H1 (cell line): Measurements from ENCODE around the gene PIK3R4. TPM values are rescaled to one million over a fixed set of nuclear protein-coding genes. Genes with fewer than 3 reads are reported as not detected.

Experiments
- CTCF ChIA-PET: fragments of 300-600 bp; sonication (Branson Sonifier 250); formaldehyde crosslinking; loops from one replicate; lab custom pipeline; 2021; ENCODE audit not compliant: partially characterized antibody; lab: Charles Lee
- POLR2A ChIA-PET: fragments of 300-600 bp; sonication (Branson Sonifier 250); formaldehyde crosslinking; loops from one replicate; lab custom pipeline; 2021; ENCODE audit warnings: inconsistent platforms; ENCODE audit not compliant: partially characterized antibody; lab: Charles Lee
- DNase-seq, 2 experiments: peaks; one replicate each; pipeline versions ENCODE4 v3.0.0 to v3.0.0-alpha.2; 2010 to 2022; ENCODE audit warnings: low spot score in 2 of 2, low read depth in 1 of 2, mixed read lengths in 1 of 2
- FAIRE-seq: peaks from 2 replicates; lab custom pipeline; 2011; peaks lifted over from hg19 to GRCh38; lab: Jason Lieb, UNC
- H2AFZ ChIP-seq: 2 replicates; pipeline ENCODE4 v1.8.1; 2012; ENCODE audit warnings: low read length, inconsistent platforms
- H2AK5ac ChIP-seq: 2 replicates; pipeline ENCODE4 v1.6.1; 2013; ENCODE audit warnings: low read depth, low read length
- H2BK120ac ChIP-seq: replicated peaks from 2 replicates; pipeline ENCODE3; 2013; ENCODE audit warnings: low read depth, low read length, inconsistent platforms
- H2BK12ac ChIP-seq: 2 replicates; pipeline ENCODE4 v1.6.1; 2013; ENCODE audit warnings: low read depth, low read length
- H2BK15ac ChIP-seq: 2 replicates; pipeline ENCODE4 v1.6.1; 2013; ENCODE audit warnings: low read length
- H2BK20ac ChIP-seq: 2 replicates; pipeline ENCODE4 v1.6.1; 2013; ENCODE audit warnings: low read length
- H2BK5ac ChIP-seq: 2 replicates; pipeline ENCODE4 v1.6.1; 2013; ENCODE audit warnings: low read depth, low read length
- H3K14ac ChIP-seq: 2 replicates; pipeline ENCODE4 v1.6.1; 2013; ENCODE audit warnings: inconsistent platforms; ENCODE audit not compliant: insufficient read length
- H3K18ac ChIP-seq: 2 replicates; pipeline ENCODE4 v1.6.1; 2013; ENCODE audit warnings: low read length; ENCODE audit errors: extremely low read depth
- H3K23ac ChIP-seq: 2 replicates; pipeline ENCODE4 v1.6.1; 2013; ENCODE audit warnings: inconsistent platforms; ENCODE audit not compliant: insufficient read length
- H3K23me2 ChIP-seq: 2 replicates; pipeline ENCODE4 v1.6.1; 2013; ENCODE audit warnings: low read depth, low read length
- H3K27ac ChIP-seq: 2 replicates; pipeline ENCODE4 v1.6.1; 2011; ENCODE audit warnings: low read depth, low read length, inconsistent platforms
- H3K27me3 ChIP-seq, 4 experiments: replicated peaks in 1 of 4; 1 replicate in 1 of 4; 2 replicates in 3 of 4; pipeline versions ENCODE4 v1.6.1 to v1.8.1; 2011 to 2013; ENCODE audit warnings: low read length in 3 of 4, mild to moderate bottlenecking in 3 of 4, inconsistent platforms in 2 of 4, mixed read lengths in 2 of 4, moderate library complexity in 1 of 4; ENCODE audit not compliant: control insufficient read depth in 3 of 4, insufficient read depth in 3 of 4; ENCODE audit errors: extremely low read depth in 1 of 4
- H3K36me3 ChIP-seq, 4 experiments: 2 replicates each; pipeline versions ENCODE4 v1.6.1 to v1.8.1; 2011 to 2013; ENCODE audit warnings: mild to moderate bottlenecking in 4 of 4, low read length in 3 of 4, moderate library complexity in 2 of 4, control low read depth in 1 of 4, inconsistent platforms in 1 of 4; ENCODE audit not compliant: insufficient read depth in 4 of 4, control insufficient read depth in 2 of 4
- H3K4ac ChIP-seq: replicated peaks from 2 replicates; pipeline ENCODE3; 2013; ENCODE audit warnings: low read length, low read depth, mixed read lengths, inconsistent platforms; ENCODE audit not compliant: insufficient read length
- H3K4me1 ChIP-seq, 4 experiments: replicated peaks in 1 of 4; 1 replicate in 1 of 4; 2 replicates in 3 of 4; pipeline versions ENCODE4 v1.6.1 to v1.8.1; 2011 to 2013; ENCODE audit warnings: low read length in 3 of 4, inconsistent platforms in 2 of 4, mixed read lengths in 1 of 4; ENCODE audit not compliant: insufficient read depth in 4 of 4, control insufficient read depth in 3 of 4
- H3K4me2 ChIP-seq, 2 experiments: 2 replicates each; pipeline versions ENCODE4 v1.6.1 to v1.8.1; 2011 to 2013; ENCODE audit warnings: low read depth in 2 of 2, low read length in 2 of 2, control low read depth in 1 of 2, inconsistent platforms in 1 of 2, mild to moderate bottlenecking in 1 of 2; ENCODE audit not compliant: insufficient read depth in 1 of 2
- H3K4me3 ChIP-seq, 4 experiments: fragments of 200-600, 300-600 bp in 1 of 4; sonication (generic), shearing (Covaris generic), sonication (Bioruptor Twin) in 1 of 4; 2 replicates each; pipeline versions ENCODE4 v1.5.1 to v1.8.1; 2011 to 2016; ENCODE audit warnings: low read length in 4 of 4, low read depth in 3 of 4, control low read depth in 2 of 4, inconsistent platforms in 2 of 4, mild to moderate bottlenecking in 2 of 4, mixed read lengths in 1 of 4, moderate library complexity in 1 of 4; ENCODE audit not compliant: insufficient read depth in 2 of 4; ENCODE audit errors: extremely low read depth in 1 of 4
- H3K56ac ChIP-seq: replicated peaks from 2 replicates; pipeline ENCODE3; 2013; ENCODE audit warnings: low read depth, mild to moderate bottlenecking, mixed read lengths, low read length, inconsistent platforms; ENCODE audit not compliant: insufficient read length
- H3K79me1 ChIP-seq: 2 replicates; pipeline ENCODE4 v1.6.1; 2013; ENCODE audit warnings: low read depth, low read length, control low read depth
- H3K79me2 ChIP-seq, 2 experiments: 2 replicates each; pipeline versions ENCODE4 v1.6.1 to v1.8.1; 2012 to 2013; ENCODE audit warnings: low read length in 2 of 2, mild to moderate bottlenecking in 2 of 2, inconsistent platforms in 1 of 2; ENCODE audit not compliant: insufficient read depth in 2 of 2, control insufficient read depth in 1 of 2
- H3K9ac ChIP-seq, 4 experiments: replicated peaks in 1 of 4; 1 replicate in 1 of 4; 2 replicates in 3 of 4; pipeline versions ENCODE4 v1.6.1 to v1.8.1; 2011 to 2013; ENCODE audit warnings: low read depth in 3 of 4, low read length in 3 of 4, control low read depth in 2 of 4, mild to moderate bottlenecking in 2 of 4, moderate library complexity in 2 of 4, inconsistent platforms in 1 of 4; ENCODE audit errors: extremely low read depth in 1 of 4
- H3K9me3 ChIP-seq, 2 experiments: 2 replicates each; pipeline versions ENCODE4 v1.6.1 to v1.8.1; 2012 to 2013; ENCODE audit warnings: mild to moderate bottlenecking in 2 of 2, moderate library complexity in 2 of 2, control low read depth in 1 of 2, inconsistent platforms in 1 of 2, low read depth in 1 of 2, low read length in 1 of 2, mixed read lengths in 1 of 2; ENCODE audit not compliant: insufficient read depth in 2 of 2
- H4K20me1 ChIP-seq, 2 experiments: replicated peaks in 1 of 2; 2 replicates each; pipeline versions ENCODE3 to v1.8.1; 2011 to 2013; ENCODE audit warnings: inconsistent platforms in 2 of 2, low read length in 2 of 2, mild to moderate bottlenecking in 1 of 2; ENCODE audit not compliant: insufficient read depth in 2 of 2, control insufficient read depth in 1 of 2
- H4K5ac ChIP-seq: 2 replicates; pipeline ENCODE4 v1.6.1; 2013; ENCODE audit warnings: low read length, low read depth, mixed read lengths, inconsistent platforms; ENCODE audit not compliant: insufficient read length
- H4K8ac ChIP-seq: 2 replicates; pipeline ENCODE4 v1.8.0; 2013; ENCODE audit warnings: mild to moderate bottlenecking, moderate library complexity, low read length, inconsistent platforms; ENCODE audit not compliant: insufficient read depth; ENCODE audit errors: extremely low read depth
- H4K91ac ChIP-seq: replicated peaks from 2 replicates; pipeline ENCODE3; 2013; ENCODE audit warnings: low read length, mixed read lengths, inconsistent platforms; ENCODE audit not compliant: insufficient read length
- ATF3 ChIP-seq: IDR thresholded peaks from 2 replicates; pipeline ENCODE4 v1.6.1; 2011; ENCODE audit warnings: low read depth, mild to moderate bottlenecking, low read length; ENCODE audit not compliant: insufficient read depth
- CEBPB ChIP-seq: IDR thresholded peaks from 2 replicates; pipeline ENCODE4 v1.6.1; 2012; ENCODE audit warnings: low read depth, low read length
- EP300 ChIP-seq, 2 experiments: IDR thresholded peaks; 1 replicate in 1 of 2; 2 replicates in 1 of 2; pipeline ENCODE4 v1.6.1; 2011 to 2012; ENCODE audit warnings: low read depth in 2 of 2, low read length in 2 of 2, mild to moderate bottlenecking in 2 of 2, borderline replicate concordance in 1 of 2, inconsistent platforms in 1 of 2, moderate library complexity in 1 of 2
- POU5F1 ChIP-seq: IDR thresholded peaks from 2 replicates; pipeline ENCODE4 v1.6.1; 2011; ENCODE audit warnings: low read depth, mild to moderate bottlenecking, low read length, moderate library complexity
- RAD21 ChIP-seq, 2 experiments: IDR thresholded peaks in 1 of 2; conservative IDR thresholded peaks in 1 of 2; 2 replicates each; pipeline ENCODE4 v1.6.1; 2011; ENCODE audit warnings: low read depth in 2 of 2, low read length in 2 of 2, improper control_type of control experiment in 1 of 2, inconsistent platforms in 1 of 2, mild to moderate bottlenecking in 1 of 2, moderate library complexity in 1 of 2
- RNF2 ChIP-seq: fragments of 200-900, 300-1000 bp; sonication (generic); IDR thresholded peaks from 2 replicates; pipeline ENCODE4 v1.7.1; 2016; ENCODE audit warnings: borderline replicate concordance, low read depth, mild to moderate bottlenecking, antibody characterized with exemption, low read length; ENCODE audit not compliant: poor library complexity, severe bottlenecking; ENCODE audit errors: missing control alignments
- SP2 ChIP-seq: IDR thresholded peaks from 2 replicates; pipeline ENCODE4 v1.6.1; 2012; ENCODE audit warnings: mild to moderate bottlenecking, low read length, inconsistent platforms
- SRF ChIP-seq: IDR thresholded peaks from 2 replicates; pipeline ENCODE4 v1.6.1; 2011; ENCODE audit warnings: mild to moderate bottlenecking, low read depth, low read length, moderate library complexity
- SUZ12 ChIP-seq: fragments of 200-600 bp; sonication (generic); IDR thresholded peaks from 2 replicates; pipeline ENCODE4 v1.6.1; 2012; ENCODE audit warnings: mild to moderate bottlenecking, inconsistent platforms, low read length, moderate library complexity, mixed read lengths
- TEAD4 ChIP-seq: IDR thresholded peaks from 2 replicates; pipeline ENCODE4 v1.6.1; 2012; ENCODE audit warnings: low read depth, low read length, inconsistent platforms, mixed read lengths
- ZNF274 ChIP-seq: IDR thresholded peaks from 2 replicates; pipeline ENCODE4 v1.7.0; 2012; ENCODE audit warnings: low read length, borderline replicate concordance; ENCODE audit errors: extremely low read depth
- WGBS, 2 experiments: shearing (Covaris generic) in 1 of 2; methylation state at CpG; one replicate each; pipeline versions ENCODE4 v1.1.6 to v1.1.7; 2013 to 2015; ENCODE audit warnings: low lambda C conversion rate in 2 of 2, mixed read lengths in 2 of 2, inconsistent platforms in 1 of 2, low coverage in 1 of 2, missing lambda C conversion rate in 1 of 2; ENCODE audit not compliant: insufficient replicate concordance in 2 of 2, insufficient coverage in 1 of 2, insufficient read length in 1 of 2; ENCODE audit errors: extremely low coverage in 1 of 2, missing lambda C conversion rate in 1 of 2; 5-methylcytosine and 5-hydroxymethylcytosine counted together
- polyA plus RNA-seq, 7 experiments: library from polyadenylated mRNA; depleted of rRNA in 3 of 7; stranded (reverse) in 5 of 7; unstranded in 2 of 7; fragments of >200 nt in 5 of 7; fragments of 200-250 nt in 2 of 7; gene quantifications; 1 replicate in 5 of 7; 2 replicates in 1 of 7; 4 replicates in 1 of 7; pipeline versions ENCODE4 v1.2.1 to v1.2.3, GENCODE V29; 2011 to 2013; ENCODE audit warnings: missing spikeins in 2 of 7, mixed read lengths in 2 of 7
- total RNA-seq: library from RNA; stranded (reverse); fragmentation: NEBNext Ultra II Directional; extraction: Animal tissue kit (Norgen Biotek cat#: 25700); gene quantifications from 2 replicates; pipeline ENCODE4 v1.2.1, GENCODE V29; 2021

PIK3R4 gene
- total and polyA plus RNA-seq, 2 of the 8 experiments (the other 6 are each of a cell fraction or from before 2014, with no cell fraction given) = 43.8 to 87.4 TPM

GRCh38 chr3:130759692-130760338, 13.2 kb upstream of the PIK3R4 start:
- H2AFZ ChIP-seq = 0 out of 2 replicates have a peak overlapping the region, but pooled peaks have one; percentile 52
- no peak overlapping the region for H3K18ac ChIP-seq
- H3K14ac ChIP-seq = no peak overlapping the region
- H3K27me3 ChIP-seq = no peaks in the 10 kb centered on the region
- FAIRE-seq (peak; percentile 7), DNase-seq (no peak)
- H4K8ac ChIP-seq = no peak overlapping the region
- no peak overlapping the region for H3K4ac ChIP-seq
- no peaks in the 10 kb centered on the region for H3K79me1 ChIP-seq
- H3K4me2 ChIP-seq = no peak overlapping the region; a peak in 1 of 4 replicates
- H3K9ac ChIP-seq = no peak overlapping the region
- no peak overlapping the region for H3K27ac ChIP-seq
- H2BK12ac ChIP-seq = no peak overlapping the region
- H3K36me3 ChIP-seq = no peaks in the 10 kb centered on the region
- WGBS, 2 experiments = 13% methylated on average over 4 of the region's 4 CpGs; no CpG with 5 or more reads in 1 of the 2 experiments
- H2BK120ac ChIP-seq = no peak overlapping the region
- H2AK5ac ChIP-seq = no peak overlapping the region
- H4K91ac ChIP-seq = no peak overlapping the region
- no peak overlapping the region for H4K5ac ChIP-seq
- H4K20me1 ChIP-seq = no peaks in the 10 kb centered on the region
- H3K4me3 ChIP-seq = no peak overlapping the region
- no peak overlapping the region for H2BK20ac ChIP-seq
- no peak overlapping the region for H3K56ac ChIP-seq
- POLR2A ChIA-PET = interaction anchor here (1.5 kb wide), 1 partner anchor 134 kb away, joined by 6 read pairs; the partner anchor contains the start of gene ATP2C1
- CTCF ChIA-PET = interaction anchor here (0.6 to 5.1 kb wide), 18 partner anchors 9 to 227 kb away, joined by 3 to 97 read pairs (median 3); partner anchors contain the start of gene ATP2C1
- no peak overlapping the region for H3K23ac ChIP-seq
- peaks cover 1% of the 10 kb centered on the region; the same call in 1 of the 2 replicates for H3K23me2 ChIP-seq
- H3K9me3 ChIP-seq = no peaks in the 10 kb centered on the region
- no peak overlapping the region for H2BK5ac ChIP-seq
- no peaks in the 10 kb centered on the region for H3K79me2 ChIP-seq
- no peaks in the 10 kb centered on the region for H3K4me1 ChIP-seq
- H2BK15ac ChIP-seq = no peak overlapping the region
- peak; percentile 90 to 93 for TF ChIP-seq RAD21 (IDR thresholded peaks at IDR 0.05 in 1 of 2, conservative IDR thresholded peaks at IDR 0.05 in 1 of 2; ENCODE audit: low read depth in 2 of 2, low read length in 2 of 2)
- no peak for TF ChIP-seq POU5F1
- no peak for TF ChIP-seq SUZ12
- no peak for TF ChIP-seq EP300 (IDR thresholded peaks at IDR 0.05; ENCODE audit: borderline replicate concordance in 1 of 2, low read depth in 2 of 2, low read length in 2 of 2)
- TF ChIP-seq ZNF274 = no peak
- TF ChIP-seq ATF3 = no peak
- no peak for TF ChIP-seq SRF
- TF ChIP-seq TEAD4 = 0 out of 2 replicates have a peak, but pooled peaks have one; percentile 8
- peak; percentile 36; the same call in 1 of the 2 replicates for TF ChIP-seq CEBPB
- TF ChIP-seq RNF2 = no peak
- no peak for TF ChIP-seq SP2
